VCaP (cell line): ENCODE results near the gene MTA1.
A peak's percentile ranks its signal among the peaks of the same experiment; 100 is the strongest.

Experiments used
- H3K27ac ChIP-seq: fragments of 450-650 bp; 2 replicates; pipeline ENCODE4 v1.5.1; 2017
- CTCF ChIP-seq: fragments of 450-650 bp; conservative IDR thresholded peaks from 2 replicates; pipeline ENCODE4 v1.5.1; 2017; ENCODE audit warnings: mild to moderate bottlenecking, moderate library complexity

Gene MTA1

DNA sequence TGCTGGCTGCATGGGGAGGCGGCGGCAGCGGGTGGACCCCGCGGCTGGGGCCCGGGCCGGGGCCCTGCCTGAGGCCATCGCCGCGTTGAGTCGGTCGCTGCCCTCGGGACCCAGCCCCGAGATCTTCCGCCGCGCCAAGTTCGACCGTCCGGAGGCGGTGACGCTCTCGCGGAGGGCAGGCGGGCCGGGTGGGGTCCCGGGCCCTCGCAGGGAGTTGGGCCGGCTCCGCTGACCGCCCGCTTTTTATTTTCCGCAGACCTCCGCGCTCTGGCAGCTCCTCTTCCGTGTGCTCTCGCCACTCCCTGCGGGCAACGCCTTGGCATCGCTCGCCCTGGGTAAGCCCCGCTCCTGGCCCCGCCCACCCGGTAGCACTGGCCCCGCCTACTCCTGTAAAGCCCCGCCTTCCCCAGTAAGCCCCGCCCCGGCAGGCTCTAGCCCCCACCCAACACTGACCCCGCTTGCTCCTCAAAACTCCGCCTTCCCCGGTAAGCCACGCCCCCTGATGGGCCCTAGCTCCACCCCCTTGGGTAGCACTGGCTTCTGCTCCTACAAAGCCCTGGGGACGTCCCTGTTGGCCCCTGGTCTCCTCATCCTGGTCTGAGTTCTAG lies 71.8 kb downstream of the MTA1 start:
- peak overlapping the region; percentile 89 for H3K27ac ChIP-seq
- TF ChIP-seq CTCF = no peak

DNA sequence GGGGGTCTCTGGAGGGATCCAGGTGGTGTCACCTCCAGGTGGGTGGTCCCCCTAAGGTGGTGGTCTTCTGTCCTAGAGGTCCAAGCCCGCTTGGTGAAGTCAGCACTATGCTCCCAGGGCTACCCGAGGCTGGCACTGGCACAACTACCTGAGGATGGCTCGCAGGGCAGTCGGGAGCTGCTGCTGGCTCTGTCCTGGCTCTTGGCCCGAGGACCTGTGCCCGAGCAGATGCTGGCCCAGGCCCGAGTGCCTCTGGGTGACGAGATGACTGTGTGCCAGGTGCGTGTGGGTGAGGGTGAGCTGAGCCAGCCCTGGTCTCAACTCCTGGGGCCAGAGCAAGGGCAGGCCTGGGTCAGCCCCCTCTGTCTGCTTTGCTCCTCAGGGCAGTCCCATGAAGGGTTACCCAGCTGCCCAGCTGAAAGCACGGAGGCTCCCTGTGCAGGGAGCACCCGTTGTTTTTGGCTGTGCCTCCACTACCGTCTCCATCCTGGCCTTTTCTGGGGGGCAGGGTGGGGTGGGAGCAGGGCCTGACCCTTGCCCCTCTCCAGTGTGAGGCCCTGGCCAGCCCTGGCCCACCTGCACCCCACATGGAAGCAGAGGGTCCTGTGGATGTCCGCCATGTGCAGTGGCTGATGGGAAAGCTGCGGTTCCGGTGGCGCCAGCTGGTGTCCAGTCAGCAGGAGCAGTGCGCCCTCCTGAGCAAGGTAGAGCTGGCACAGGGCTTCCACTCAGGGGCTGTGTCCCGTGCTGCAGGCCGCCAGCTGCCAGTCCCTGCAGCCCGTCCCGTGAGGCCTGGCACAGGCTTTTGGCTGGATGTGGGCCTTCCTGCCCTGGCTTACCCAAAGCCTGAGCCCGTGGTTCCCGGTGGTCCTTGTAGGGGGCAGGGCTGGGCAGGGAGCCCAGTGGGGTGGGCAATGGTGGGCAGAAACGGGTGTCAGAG lies 72.7 kb downstream of the MTA1 start:
- TF ChIP-seq CTCF = no peak
- peak overlapping the region; percentile 89 for H3K27ac ChIP-seq

DNA sequence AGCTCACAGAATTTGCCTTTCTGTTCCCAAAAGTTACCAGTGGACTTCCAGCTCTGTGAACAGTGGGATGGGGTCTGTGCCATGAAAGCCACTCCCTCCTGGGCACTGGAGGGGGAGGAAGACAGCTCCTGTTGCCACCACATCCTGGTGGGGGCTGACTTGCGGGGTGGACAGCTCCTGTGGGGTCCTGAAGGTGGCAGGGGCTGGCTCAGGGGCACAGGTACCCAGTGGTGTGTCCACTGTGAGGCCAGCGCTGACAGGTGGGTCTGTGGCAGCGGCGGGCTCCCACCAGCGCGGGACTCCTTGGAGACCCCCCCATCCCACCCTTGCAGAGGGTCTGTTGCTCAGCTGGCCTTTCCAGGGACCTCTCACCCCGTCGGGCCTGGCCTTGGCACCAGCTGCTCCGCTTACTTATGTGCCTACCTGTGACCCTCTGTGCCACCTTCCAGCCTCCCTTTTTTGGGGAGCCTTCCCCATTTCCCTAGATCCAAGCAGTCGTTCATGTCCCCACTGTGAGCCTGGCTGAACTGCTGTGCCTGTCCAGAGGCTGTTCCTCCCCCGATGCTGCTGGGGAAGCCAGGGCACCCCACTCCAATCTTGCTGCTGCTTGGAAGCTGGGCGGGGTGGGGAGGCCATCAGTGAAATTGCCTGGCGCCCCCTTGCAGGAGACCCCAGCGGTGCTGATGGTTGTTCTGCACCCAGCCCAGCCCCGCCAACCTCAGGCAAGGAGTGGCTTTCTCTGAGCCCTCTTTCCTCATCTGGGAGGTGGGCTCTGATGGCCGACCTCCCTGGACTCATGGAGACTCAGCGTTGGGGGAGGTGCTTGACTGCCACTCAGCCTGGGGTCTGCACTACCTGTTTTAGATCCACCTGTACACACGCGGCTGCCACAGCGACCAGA lies 73.6 kb downstream of the MTA1 start:
- no peak overlapping the region for H3K27ac ChIP-seq
- no peak for TF ChIP-seq CTCF

DNA sequence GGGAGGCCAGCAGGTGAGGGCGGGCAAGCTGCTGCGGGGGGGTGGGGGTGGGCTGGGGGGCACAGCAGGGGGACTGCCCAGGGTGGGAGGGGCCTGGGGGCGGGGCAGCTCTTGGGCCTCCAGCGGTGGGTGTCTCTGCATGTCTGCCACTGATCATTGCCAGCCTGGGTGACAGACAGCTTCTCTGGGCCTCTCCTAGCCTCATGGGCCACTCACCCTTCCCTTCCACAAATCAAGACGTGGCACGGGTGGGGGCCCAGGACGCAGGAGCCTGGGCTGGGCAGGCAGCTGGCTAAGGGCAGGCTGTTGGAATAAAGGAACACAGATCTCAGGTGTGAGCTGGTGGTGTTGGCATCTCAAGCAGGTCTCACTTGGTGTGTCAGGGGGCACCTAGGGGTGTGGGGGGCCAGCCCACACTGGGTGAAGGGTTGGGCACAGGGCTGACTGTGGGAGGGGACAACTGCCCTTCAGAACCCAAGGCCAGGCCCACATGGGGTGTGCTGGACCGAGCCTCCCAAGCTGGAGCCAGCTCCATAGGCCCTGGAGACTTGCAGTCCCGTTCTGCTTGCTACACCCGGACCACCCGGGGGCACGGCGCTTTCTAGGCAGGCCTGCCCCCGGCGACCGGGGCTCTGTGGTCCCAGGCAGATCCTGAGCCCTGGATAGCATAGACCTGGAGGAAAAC lies 74.4 kb downstream of the MTA1 start:
- TF ChIP-seq CTCF = no peak
- no peak overlapping the region for H3K27ac ChIP-seq

DNA sequence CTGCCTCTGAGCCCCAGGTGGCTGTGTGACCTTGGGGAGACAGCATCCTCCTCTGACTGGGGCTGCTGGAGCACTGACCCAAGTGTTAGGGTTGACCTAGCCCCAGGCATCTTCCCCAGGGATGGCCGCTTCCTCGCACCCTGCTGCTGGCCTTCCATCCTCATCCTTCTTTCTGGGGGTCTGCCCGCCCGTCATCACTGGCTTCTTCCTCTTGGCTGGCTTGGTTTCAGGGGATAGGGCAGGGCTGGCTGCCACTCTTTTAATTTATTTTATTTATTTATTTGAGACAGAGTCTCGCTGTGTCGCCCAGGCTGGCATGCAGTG lies 74.9 kb downstream of the MTA1 start:
- no peak for TF ChIP-seq CTCF
- H3K27ac ChIP-seq = no peak overlapping the region

DNA sequence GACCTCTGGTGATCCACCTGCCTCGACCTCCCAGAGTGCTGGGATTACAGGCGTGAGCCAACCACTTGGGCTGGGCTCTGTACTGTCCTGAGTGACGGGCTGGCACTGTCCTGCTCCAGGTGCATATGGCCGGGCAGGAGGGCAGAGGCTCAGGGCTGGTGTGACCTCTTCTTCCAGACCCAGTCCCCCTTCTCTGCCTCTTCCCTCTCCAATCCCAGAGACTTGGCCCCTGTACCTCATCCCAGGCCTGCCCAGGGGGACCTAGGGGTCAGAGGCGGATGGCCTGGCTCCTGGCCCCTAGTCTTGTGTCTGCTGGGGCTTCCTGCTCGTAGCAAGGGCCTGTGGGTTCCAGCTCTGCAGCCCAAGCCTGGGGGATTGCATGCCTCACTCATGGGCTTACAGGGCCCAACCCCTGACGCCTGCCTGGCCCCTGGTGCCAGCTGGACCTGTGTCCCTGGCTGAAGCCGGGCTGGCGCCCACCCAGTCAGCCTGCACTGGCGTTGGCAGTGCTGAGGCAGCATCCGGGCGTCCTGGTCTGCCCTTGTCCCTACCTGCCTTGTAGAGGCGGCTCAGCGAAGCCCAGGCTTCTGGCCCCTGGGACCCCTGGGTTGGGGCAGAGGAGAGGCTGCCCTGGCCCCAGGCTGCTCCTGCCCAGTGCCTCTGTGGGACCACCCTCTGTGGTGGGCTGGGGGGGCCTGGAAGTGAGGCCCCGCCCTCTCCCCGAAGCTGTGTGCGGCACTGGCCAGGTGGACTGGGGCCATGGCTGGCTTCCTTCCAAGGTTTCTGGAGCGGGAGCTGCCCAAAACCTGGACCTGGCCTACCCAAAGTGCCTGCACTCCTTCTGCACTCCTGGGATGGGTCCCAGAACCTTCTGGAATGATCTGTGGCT lies 75.7 kb downstream of the MTA1 start:
- TF ChIP-seq CTCF = no peak
- H3K27ac ChIP-seq = no peak overlapping the region
